ENCODE results near the gene UBE2A. TPM values are rescaled to one million over a fixed set of nuclear protein-coding genes. Genes with fewer than 3 reads are reported as not detected.

UBE2A gene
- polyA plus RNA-seq, 6 donors from 2014 or later, result 61.8 to 98.9 (median 75.6) TPM

- Mint-ChIP-seq H3K9me3 (no peaks in the 10 kb centered on the region), H3K4me3 (peak overlapping the region in 3 of 8 donors; percentile 17 to 48 (median 35)), H3K27ac (peak overlapping the region; percentile 22 to 92 (median 60)), H3K27me3 (peaks cover 0 to under 1% (median 0%) of the 10 kb centered on the region in 3 donors), H3K4me1 (peaks cover 6 to 44% (median 11%) of the 10 kb centered on the region in 3 donors), H3K36me3 (no peaks in the 10 kb centered on the region)
- DNase-seq, result peak; percentile 44
- ATAC-seq (ENCODE audit: low read depth in 2 of 2), result peak; percentile 75 to 85
These were observed 5.1 kb downstream of the UBE2A start for GRCh38 chrX:119579414-119579813.

GRCh38 chrX:119583431-119584059 lies 9.2 kb downstream of the UBE2A start:
- H3K27ac Mint-ChIP-seq, result peak overlapping the region in 2 of 6 donors; percentile 31 to 50
- H3K9me3 Mint-ChIP-seq, result no peaks in the 10 kb centered on the region
- peaks cover 6 to 23% (median 9%) of the 10 kb centered on the region in 3 donors for H3K4me1 Mint-ChIP-seq
- no peaks in the 10 kb centered on the region for H3K36me3 Mint-ChIP-seq
- no peak for ATAC-seq (ENCODE audit: low read depth in 2 of 2)
- H3K27me3 Mint-ChIP-seq, result no peaks in the 10 kb centered on the region
- no peak for DNase-seq
- no peak overlapping the region for H3K4me3 Mint-ChIP-seq

- Mint-ChIP-seq H3K9me3 (no peaks in the 10 kb centered on the region), H3K4me1 (no peaks in the 10 kb centered on the region), H3K27me3 (no peaks in the 10 kb centered on the region), H3K27ac (no peak overlapping the region), H3K36me3 (peaks cover 10 to 11% of the 10 kb centered on the region in 2 donors), H3K4me3 (no peak overlapping the region)
- no peak for ATAC-seq (ENCODE audit: low read depth in 2 of 2)
- no peak for DNase-seq
These were observed 15.4 kb downstream of the UBE2A start for GRCh38 chrX:119589810-119590209.

GRCh38 chrX:119602701-119603255 lies 28.4 kb downstream of the UBE2A start:
- Mint-ChIP-seq H3K4me3 (peak overlapping the region in 2 of 8 donors; percentile 33 to 49), H3K9me3 (no peaks in the 10 kb centered on the region), H3K27ac (peak overlapping the region in 3 of 6 donors; percentile 44 to 97 (median 58)), H3K27me3 (peaks cover 0 to 5% (median 0%) of the 10 kb centered on the region in 3 donors), H3K36me3 (no peaks in the 10 kb centered on the region), H3K4me1 (peaks cover 16 to 43% (median 18%) of the 10 kb centered on the region in 3 donors)
- no peak for DNase-seq
- ATAC-seq (ENCODE audit: low read depth in 2 of 2), result no peak

- Mint-ChIP-seq H3K27me3 (peaks cover 0 to 5% (median 0%) of the 10 kb centered on the region in 3 donors), H3K27ac (peak overlapping the region; percentile 90 to 97 (median 94)), H3K4me3 (peak overlapping the region; percentile 91 to 98 (median 94)), H3K36me3 (no peaks in the 10 kb centered on the region), H3K4me1 (peaks cover 16 to 45% (median 19%) of the 10 kb centered on the region in 3 donors), H3K9me3 (no peaks in the 10 kb centered on the region)
- ATAC-seq (ENCODE audit: low read depth in 2 of 2) (no peak), DNase-seq (no peak)
These were observed 30.6 kb downstream of the UBE2A start for GRCh38 chrX:119604766-119605463.

- Mint-ChIP-seq H3K4me1 (peaks cover 16 to 50% (median 26%) of the 10 kb centered on the region in 3 donors), H3K36me3 (no peaks in the 10 kb centered on the region), H3K9me3 (no peaks in the 10 kb centered on the region), H3K27me3 (peaks cover 0 to 5% (median 0%) of the 10 kb centered on the region in 3 donors), H3K4me3 (peak overlapping the region; percentile 93 to 98 (median 94)), H3K27ac (peak overlapping the region; percentile 96 to 99 (median 99))
- peak; percentile 56 to 58 for ATAC-seq (ENCODE audit: low read depth in 2 of 2)
- peak; percentile 51 for DNase-seq
These were observed 31.3 kb downstream of the UBE2A start for GRCh38 chrX:119605464-119606279.

- Mint-ChIP-seq H3K27me3 (peaks cover 0 to 5% (median 0%) of the 10 kb centered on the region in 3 donors), H3K4me1 (peaks cover 16 to 50% (median 27%) of the 10 kb centered on the region in 3 donors), H3K4me3 (peak within 1 kb of the TSS; percentile 93 to 98 (median 94)), H3K9me3 (no peaks in the 10 kb centered on the region), H3K36me3 (no peaks in the 10 kb centered on the region), H3K27ac (peak within 1 kb of the TSS; percentile 96 to 99 (median 99))
- DNase-seq (peak; percentile 87), ATAC-seq (ENCODE audit: low read depth in 2 of 2) (peak; percentile 74 to 78)
These were observed 32.1 kb downstream of the UBE2A start, which contains the start of gene NKRF for GRCh38 chrX:119606280-119607017. NKRF (minus strand) TSS chrX:119606424.

- Mint-ChIP-seq H3K4me3 (peak overlapping the region; percentile 93 to 96 (median 94)), H3K36me3 (no peaks in the 10 kb centered on the region), H3K4me1 (peaks cover 16 to 51% (median 27%) of the 10 kb centered on the region in 3 donors), H3K9me3 (no peaks in the 10 kb centered on the region), H3K27ac (peak overlapping the region; percentile 96 to 99 (median 99)), H3K27me3 (peaks cover 0 to 5% (median 0%) of the 10 kb centered on the region in 3 donors)
- DNase-seq (no peak), ATAC-seq (ENCODE audit: low read depth in 2 of 2) (no peak)
These were observed 32.6 kb downstream of the UBE2A start for GRCh38 chrX:119607018-119607389.

- ATAC-seq (ENCODE audit: low read depth in 2 of 2), result no peak
- no peak for DNase-seq
- no peaks in the 10 kb centered on the region for H3K27me3 Mint-ChIP-seq
- no peaks in the 10 kb centered on the region for H3K36me3 Mint-ChIP-seq
- no peaks in the 10 kb centered on the region for H3K9me3 Mint-ChIP-seq
- peak overlapping the region in 2 of 6 donors; percentile 66 to 84 for H3K27ac Mint-ChIP-seq
- peaks cover 48 to 71% (median 49%) of the 10 kb centered on the region in 3 donors for H3K4me1 Mint-ChIP-seq
- peak overlapping the region in 2 of 8 donors; percentile 15 to 56 for H3K4me3 Mint-ChIP-seq
These were observed 40.4 kb downstream of the UBE2A start for GRCh38 chrX:119614776-119615175.

- ATAC-seq (ENCODE audit: low read depth in 2 of 2) (peak; percentile 71 to 74), DNase-seq (peak; percentile 68)
- Mint-ChIP-seq H3K4me3 (peak overlapping the region; percentile 71 to 96 (median 82)), H3K27me3 (no peaks in the 10 kb centered on the region), H3K27ac (peak overlapping the region; percentile 27 to 99 (median 94)), H3K36me3 (peaks cover 0 to 4% of the 10 kb centered on the region in 2 donors), H3K9me3 (no peaks in the 10 kb centered on the region), H3K4me1 (peaks cover 45 to 76% (median 53%) of the 10 kb centered on the region in 3 donors)
These were observed 43.3 kb downstream of the UBE2A start for GRCh38 chrX:119617517-119618164.

GRCh38 chrX:119618439-119618838 lies 44.1 kb downstream of the UBE2A start:
- peaks cover 0 to 4% of the 10 kb centered on the region in 2 donors for H3K36me3 Mint-ChIP-seq
- H3K4me3 Mint-ChIP-seq, result peak overlapping the region; percentile 71 to 96 (median 82)
- ATAC-seq (ENCODE audit: low read depth in 2 of 2) (peak; percentile 83 to 85), DNase-seq (peak; percentile 81)
- H3K27ac Mint-ChIP-seq, result peak overlapping the region; percentile 27 to 99 (median 94)
- H3K27me3 Mint-ChIP-seq, result no peaks in the 10 kb centered on the region
- no peaks in the 10 kb centered on the region for H3K9me3 Mint-ChIP-seq
- peaks cover 42 to 70% (median 53%) of the 10 kb centered on the region in 3 donors for H3K4me1 Mint-ChIP-seq

All from naive B cell (primary cell).